Kidney (tissue), 14 donors: Measurements from ENCODE around the gene TMTC1. TPM values are rescaled to one million over a fixed set of nuclear protein-coding genes. Genes with fewer than 3 reads are reported as not detected.

ENCODE experiments used
- DNase-seq, 5 donors: peaks; one replicate each; pipeline ENCODE4 v3.0.0-alpha.2; 2013 to 2020
- FAIRE-seq: peaks from 2 replicates; lab custom pipeline; 2012; peaks lifted over from hg19 to GRCh38; lab: Jason Lieb, UNC
- H3K27ac ChIP-seq, 2 donors: one replicate each; pipeline ENCODE4 v1.7.0; 2013; ENCODE audit warnings: low read depth in 2 of 2, low read length in 2 of 2, inconsistent platforms in 1 of 2
- H3K27me3 ChIP-seq: one replicate; pipeline ENCODE4 v1.7.1; 2013; ENCODE audit warnings: low read length, inconsistent platforms; ENCODE audit not compliant: control insufficient read depth, insufficient read depth
- H3K36me3 ChIP-seq, 3 donors: one replicate each; pipeline versions ENCODE4 v1.7.0 to v1.7.1; 2013; ENCODE audit warnings: low read length in 3 of 3, control low read depth in 1 of 3, inconsistent platforms in 1 of 3; ENCODE audit not compliant: insufficient read depth in 3 of 3, control insufficient read depth in 2 of 3
- H3K4me1 ChIP-seq, 3 donors: one replicate each; pipeline versions ENCODE4 v1.7.0 to v1.7.1; 2013; ENCODE audit warnings: low read length in 3 of 3, inconsistent platforms in 1 of 3, low read depth in 1 of 3; ENCODE audit not compliant: control insufficient read depth in 2 of 3, insufficient read depth in 2 of 3
- H3K4me3 ChIP-seq, 3 donors: one replicate each; pipeline versions ENCODE4 v1.7.0 to v1.8.1; 2013; ENCODE audit warnings: low read length in 3 of 3, control low read depth in 1 of 3, inconsistent platforms in 1 of 3
- H3K9ac ChIP-seq, 3 donors: one replicate each; pipeline versions ENCODE4 v1.7.0 to v1.7.1; 2013; ENCODE audit warnings: low read length in 3 of 3, control low read depth in 1 of 3, inconsistent platforms in 1 of 3
- H3K9me3 ChIP-seq, 3 donors: one replicate each; pipeline versions ENCODE4 v1.7.0 to v1.7.1; 2013; ENCODE audit warnings: low read length in 3 of 3, control low read depth in 1 of 3, inconsistent platforms in 1 of 3; ENCODE audit not compliant: control insufficient read depth in 2 of 3, insufficient read depth in 1 of 3
- CTCF ChIP-seq: IDR thresholded peaks from 3 replicates; pipeline ENCODE4 v1.5.1; 2012; ENCODE audit warnings: mild to moderate bottlenecking, moderate library complexity, borderline replicate concordance; ENCODE audit not compliant: insufficient read depth; ENCODE audit errors: extremely low read depth
- intact Hi-C: fragments of 100-400 bp; cut with DNase I; formaldehyde crosslinking; loops from one replicate; pipeline ENCODE4 v1.11.1; 2022
- polyA plus RNA-seq: library from polyadenylated mRNA; stranded (reverse); fragments of 350-450 nt; fragmentation: Illumina TruSeq; extraction: RNeasy Lipid Tissue Mini Kit (QIAGEN cat#74804); gene quantifications from one replicate; pipeline ENCODE4 v1.2.3, GENCODE V29; 2014; ENCODE audit warnings: low read depth, low replicate concordance; ENCODE audit not compliant: insufficient read depth
- total RNA-seq: library from RNA; stranded (reverse); fragmentation: NEBNext Ultra II Directional; extraction: Animal tissue kit (Norgen Biotek cat#: 25700); gene quantifications from one replicate; pipeline ENCODE4 v1.2.1, GENCODE V29; 2021
- donor health status: control.
- donor health status: control.
- donor health status: control.
- donor health status: control.
- donor health status: control.
- donor health status: DM: yes; HTN: yes; CAD: no.
- donor health status: Normal renal cell carcinoma (clear cell type).

TMTC1 gene
- total and polyA plus RNA-seq, 2 donors from 2014 or later, result 10.9 to 58.8 TPM

- no peaks in the 10 kb centered on the region for H3K9me3 ChIP-seq
- no peak for TF ChIP-seq CTCF
- peak overlapping the region in 1 of 3 donors; percentile 23 for H3K9ac ChIP-seq
- no peak for DNase-seq
- H3K4me1 ChIP-seq, result peaks cover 2 to 29% (median 20%) of the 10 kb centered on the region in 3 donors
- no peaks in the 10 kb centered on the region for H3K36me3 ChIP-seq
- no peaks in the 10 kb centered on the region for H3K27me3 ChIP-seq
- H3K4me3 ChIP-seq, result peak overlapping the region in 1 of 3 donors; percentile 3
- no peak for FAIRE-seq
- intact Hi-C loops, result no loop called here
- peak overlapping the region; percentile 68 to 82 for H3K27ac ChIP-seq
Observed at GRCh38 chr12:29563071-29563470, 220.7 kb downstream of the TMTC1 start.

- Histone ChIP-seq H3K9me3 (no peaks in the 10 kb centered on the region), H3K9ac (no peak overlapping the region), H3K4me3 (no peak overlapping the region), H3K4me1 (peaks cover 2 to 27% (median 20%) of the 10 kb centered on the region in 3 donors), H3K36me3 (no peaks in the 10 kb centered on the region), H3K27ac (peak overlapping the region; percentile 68 to 88), H3K27me3 (no peaks in the 10 kb centered on the region)
- FAIRE-seq, result peak; percentile 64
- TF ChIP-seq CTCF, result no peak
- peak in 3 of 5 donors; percentile 52 to 87 (median 74) for DNase-seq
- intact Hi-C loops, result no loop called here
Observed at GRCh38 chr12:29562110-29562804, 221.5 kb downstream of the TMTC1 start.

GRCh38 chr12:29561664-29562071 is 222.1 kb downstream of the TMTC1 start:
- Histone ChIP-seq H3K4me1 (peaks cover 2 to 27% (median 20%) of the 10 kb centered on the region in 3 donors), H3K9ac (no peak overlapping the region), H3K27ac (peak overlapping the region; percentile 68 to 88), H3K4me3 (no peak overlapping the region), H3K36me3 (no peaks in the 10 kb centered on the region), H3K27me3 (no peaks in the 10 kb centered on the region), H3K9me3 (no peaks in the 10 kb centered on the region)
- TF ChIP-seq CTCF, result no peak
- intact Hi-C loops, result no loop called here
- FAIRE-seq (peak; percentile 73), DNase-seq (peak in 2 of 5 donors; percentile 60 to 74)
